ENCODE results near the gene RPAP2.
A peak's percentile ranks its signal among the peaks of the same experiment; 100 is the strongest.
"Not testable (repeated sequence)": the region's sequence is repeated elsewhere in the genome, so short reads cannot be mapped to it uniquely, and the experiment has no call there.

The RPAP2 gene

GRCh38 chr1:92377991-92378390 is 79.1 kb downstream of the RPAP2 start:
- not testable (repeated sequence) for DNase-seq

GRCh38 chr1:92380867-92381266 is 82.0 kb downstream of the RPAP2 start:
- no peak for DNase-seq

GRCh38 chr1:92393966-92394365 is 95.1 kb downstream of the RPAP2 start:
- DNase-seq: not testable (repeated sequence)

GRCh38 chr1:92398519-92398918 is 99.7 kb downstream of the RPAP2 start:
- DNase-seq: no peak

GRCh38 chr1:92399076-92399475 is 100.2 kb downstream of the RPAP2 start:
- DNase-seq: no peak

- no peak for DNase-seq
Measured at GRCh38 chr1:92404661-92405060, 105.8 kb downstream of the RPAP2 start.

GRCh38 chr1:92408825-92409224 is 110.0 kb downstream of the RPAP2 start:
- DNase-seq: no peak

GRCh38 chr1:92409946-92410549 is 111.2 kb downstream of the RPAP2 start:
- DNase-seq: no peak

- peak; percentile 19 to 22 for DNase-seq
Measured at GRCh38 chr1:92410706-92411105, 111.8 kb downstream of the RPAP2 start.

GRCh38 chr1:92411511-92411910 is 112.7 kb downstream of the RPAP2 start:
- peak; percentile 16 to 34 for DNase-seq

- no peak for DNase-seq
Measured at GRCh38 chr1:92419642-92420041, 120.8 kb downstream of the RPAP2 start.

GRCh38 chr1:92424381-92424780 is 125.5 kb downstream of the RPAP2 start:
- DNase-seq: no peak

- DNase-seq: no peak
Measured at GRCh38 chr1:92425617-92426016, 126.8 kb downstream of the RPAP2 start.

- no peak for DNase-seq
Measured at GRCh38 chr1:92430030-92430429, 131.2 kb downstream of the RPAP2 start.

GRCh38 chr1:92434572-92434971 is 135.7 kb downstream of the RPAP2 start:
- not testable (repeated sequence) for DNase-seq

GRCh38 chr1:92439291-92439690 is 140.4 kb downstream of the RPAP2 start:
- DNase-seq: no peak

- DNase-seq: no peak
Measured at GRCh38 chr1:92441316-92441696, 142.4 kb downstream of the RPAP2 start.

GRCh38 chr1:92441697-92442342 is 143.0 kb downstream of the RPAP2 start:
- peak; percentile 92 to 94 for DNase-seq

- peak in 1 of 2 experiments; percentile 72 for DNase-seq
Measured at GRCh38 chr1:92442351-92442750, 143.5 kb downstream of the RPAP2 start.

GRCh38 chr1:92443893-92444292 is 145.0 kb downstream of the RPAP2 start:
- no peak for DNase-seq

- no peak for DNase-seq
Measured at GRCh38 chr1:92444351-92444750, 145.5 kb downstream of the RPAP2 start.

GRCh38 chr1:92445865-92446264 is 147.0 kb downstream of the RPAP2 start:
- DNase-seq: no peak

- DNase-seq: no peak
Measured at GRCh38 chr1:92446546-92446945, 147.7 kb downstream of the RPAP2 start.

- no peak for DNase-seq
Measured at GRCh38 chr1:92447033-92447681, 148.3 kb downstream of the RPAP2 start.

Measured in SHP77 (cell line).